NOMO-1 treated with dmso at 0.1 percent for 144 hours (cell line): ENCODE results near the gene QRFP.

Experiments used
- DNase-seq: peaks from one replicate; lab custom pipeline; 2025; ENCODE audit not compliant: unreplicated experiment; lab: John Stamatoyannopoulos, UW

QRFP gene

DNA sequence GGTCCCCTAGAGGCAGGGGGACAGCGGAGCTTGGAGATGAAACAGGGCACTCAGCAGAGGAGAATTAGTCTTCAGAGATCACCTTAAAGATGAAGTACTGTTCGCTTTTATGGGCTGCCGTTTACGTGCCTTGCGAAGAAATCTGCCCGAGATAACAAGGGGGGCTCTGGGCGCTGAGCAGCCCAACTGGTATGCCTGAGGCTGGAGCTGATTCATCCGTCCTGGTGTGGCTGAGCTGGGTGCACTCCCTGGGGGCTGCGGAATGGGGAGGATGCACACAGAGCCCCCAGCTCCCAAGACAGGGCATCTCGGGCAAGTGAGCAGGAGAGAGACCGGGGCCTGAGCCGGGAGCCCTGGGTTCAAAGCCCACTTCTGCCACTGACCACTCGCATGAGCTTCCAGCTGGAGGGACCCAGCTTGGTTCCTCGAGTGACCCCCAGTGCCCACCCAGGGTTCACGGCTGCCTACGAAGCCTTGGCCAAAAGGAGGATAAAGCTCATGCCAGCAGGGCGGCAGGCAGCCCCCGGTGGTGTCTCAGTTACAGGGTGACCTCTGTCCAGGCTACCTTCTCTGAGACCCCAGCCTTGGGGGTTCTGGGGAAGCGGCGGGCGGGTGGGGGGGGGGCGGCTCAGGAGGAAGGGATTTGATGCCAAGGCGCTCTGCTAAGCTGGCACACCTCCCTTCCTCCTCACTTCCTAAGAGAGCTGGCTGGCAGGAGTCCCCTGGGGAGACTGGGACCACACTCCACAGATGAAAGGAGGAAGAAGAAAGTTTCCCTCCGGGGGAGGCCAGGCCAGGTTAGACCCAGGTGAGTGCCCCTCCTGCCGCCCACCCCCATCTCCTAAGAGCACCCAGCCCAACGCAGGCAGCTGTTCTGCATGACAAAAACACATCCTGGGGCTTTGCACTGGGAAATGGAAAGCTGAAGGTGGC is 36.8 kb upstream of the QRFP start:
- DNase-seq, result no peak

DNA sequence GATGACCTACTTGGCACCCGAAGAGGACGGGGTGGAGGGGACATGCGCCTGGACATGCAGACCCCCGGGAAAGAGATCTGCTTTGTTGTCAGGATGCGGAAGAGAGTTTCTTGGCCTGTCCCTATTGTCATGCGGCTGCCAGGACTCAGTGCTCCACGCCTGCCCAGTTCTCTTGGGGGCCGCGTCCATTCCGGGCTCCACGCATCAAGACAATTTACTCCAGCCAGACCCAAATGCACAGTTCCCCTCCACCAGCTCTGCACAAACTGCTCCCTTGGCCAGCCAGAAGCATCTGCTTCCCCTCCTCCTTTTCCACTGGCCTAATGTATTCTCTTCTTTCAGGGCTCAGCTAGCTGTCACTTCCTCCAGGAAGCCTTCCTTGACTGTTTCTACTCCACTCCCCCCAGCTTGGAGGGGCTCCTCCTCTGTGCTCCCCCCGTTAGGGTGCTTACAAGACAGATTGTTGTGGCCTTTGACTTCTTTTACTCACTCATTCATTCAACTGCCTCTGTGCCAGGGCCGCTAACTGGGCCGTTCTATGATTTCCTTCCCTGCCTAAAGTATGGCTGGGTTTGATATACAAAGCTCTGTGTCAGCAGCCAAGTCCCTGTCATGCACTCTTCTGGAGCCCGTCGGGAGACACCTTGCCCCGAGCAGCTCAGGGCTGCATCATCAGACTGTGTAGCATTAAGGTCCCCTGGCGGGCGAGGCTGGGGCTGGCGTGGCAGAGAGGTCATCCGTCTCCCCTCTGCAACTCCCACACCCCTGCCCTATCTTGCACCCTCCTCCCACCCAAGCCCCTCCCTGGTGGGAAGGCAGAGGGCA is 35.9 kb upstream of the QRFP start:
- DNase-seq, result no peak

DNA sequence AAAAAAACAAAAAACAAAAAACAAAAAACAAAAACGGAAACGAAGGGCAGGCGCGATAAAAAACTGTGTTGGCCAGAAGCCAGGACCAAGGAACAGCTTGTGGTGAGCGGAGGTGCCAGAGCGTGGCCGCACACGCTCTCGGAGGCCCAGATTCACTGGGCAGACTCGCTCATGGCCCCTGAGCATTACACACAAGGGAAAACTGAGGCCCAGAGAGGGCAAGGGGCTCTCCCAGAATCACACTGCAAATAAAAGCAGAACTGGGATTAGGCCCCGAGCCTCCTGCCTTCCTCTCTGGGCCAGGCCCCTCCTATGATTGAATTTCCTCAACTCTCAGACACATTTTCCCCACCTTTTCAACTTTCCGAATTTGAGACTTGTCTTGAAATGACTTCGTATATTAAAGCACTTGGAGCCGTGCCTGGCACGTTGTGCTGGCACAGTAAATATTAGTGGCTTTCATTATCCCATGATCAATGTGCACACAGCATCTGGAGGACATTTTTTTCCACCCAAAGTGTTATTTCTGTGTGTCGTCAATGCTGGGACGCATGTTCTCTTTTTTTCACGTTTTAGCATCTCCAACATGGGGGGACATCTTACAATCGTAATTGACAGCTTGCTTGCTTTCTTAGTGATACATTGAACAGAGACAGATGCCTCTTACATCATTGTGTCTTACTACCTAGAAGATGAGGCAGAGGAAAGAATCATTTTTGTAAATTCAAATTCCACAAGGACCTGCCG is 35.1 kb upstream of the QRFP start:
- DNase-seq, result no peak

DNA sequence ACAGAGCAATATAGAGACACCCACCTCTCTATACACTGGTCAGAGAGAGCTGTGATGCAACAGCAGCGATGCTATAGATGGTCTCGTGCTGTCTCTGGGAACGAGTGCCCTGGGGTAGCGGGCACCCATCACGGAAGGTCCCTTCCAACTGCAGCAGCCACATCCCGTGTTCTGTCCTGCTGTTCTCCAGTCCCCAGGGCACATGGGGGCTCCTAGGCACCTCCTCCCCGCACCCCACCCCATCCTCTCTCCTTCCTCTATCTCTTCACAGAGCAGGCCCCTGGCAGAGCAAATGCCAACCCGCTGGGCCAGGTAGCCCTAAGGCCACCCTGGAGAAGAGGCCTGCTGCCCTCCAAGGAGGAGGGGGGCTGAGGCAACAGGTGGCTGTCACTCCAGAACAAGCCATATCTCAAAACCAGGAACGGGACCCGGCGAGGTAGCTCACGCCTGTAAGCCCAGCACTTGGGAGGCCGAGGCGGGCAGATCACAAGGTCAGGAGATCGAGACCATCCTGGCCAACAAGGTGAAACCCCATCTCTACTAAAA is 34.3 kb upstream of the QRFP start:
- DNase-seq, result no peak

DNA sequence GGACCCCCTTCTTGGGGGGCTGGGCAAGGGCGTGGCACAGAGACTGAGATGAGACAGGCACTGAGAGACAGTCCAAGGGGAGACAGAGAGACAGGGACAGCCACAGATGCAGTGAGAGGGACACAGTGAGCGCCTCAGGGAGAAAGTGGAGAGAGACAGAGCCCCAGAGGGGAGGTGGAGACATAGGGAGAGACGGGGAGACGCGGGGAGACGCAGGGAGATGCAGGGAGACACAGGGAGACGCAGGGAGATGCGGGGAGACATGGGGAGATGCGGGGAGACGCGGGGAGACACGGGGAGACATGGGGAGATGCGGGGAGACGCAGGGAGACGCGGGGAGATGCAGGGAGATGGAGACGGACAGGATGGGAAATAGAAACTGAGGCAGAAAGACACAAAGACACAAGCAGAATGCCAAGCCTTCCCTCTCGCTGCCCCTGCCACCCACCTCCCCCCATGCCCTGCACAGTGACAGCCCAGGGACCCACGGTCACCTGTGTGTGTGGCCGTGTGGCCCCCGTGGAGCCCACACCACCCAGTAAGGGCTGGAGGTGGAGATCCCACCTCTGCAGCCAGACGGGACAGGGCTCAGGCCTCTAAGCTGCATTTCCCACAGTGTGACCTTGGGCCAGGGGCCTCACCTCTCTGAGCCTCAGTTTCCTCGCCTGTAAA is 33.7 kb upstream of the QRFP start:
- DNase-seq, result no peak

DNA sequence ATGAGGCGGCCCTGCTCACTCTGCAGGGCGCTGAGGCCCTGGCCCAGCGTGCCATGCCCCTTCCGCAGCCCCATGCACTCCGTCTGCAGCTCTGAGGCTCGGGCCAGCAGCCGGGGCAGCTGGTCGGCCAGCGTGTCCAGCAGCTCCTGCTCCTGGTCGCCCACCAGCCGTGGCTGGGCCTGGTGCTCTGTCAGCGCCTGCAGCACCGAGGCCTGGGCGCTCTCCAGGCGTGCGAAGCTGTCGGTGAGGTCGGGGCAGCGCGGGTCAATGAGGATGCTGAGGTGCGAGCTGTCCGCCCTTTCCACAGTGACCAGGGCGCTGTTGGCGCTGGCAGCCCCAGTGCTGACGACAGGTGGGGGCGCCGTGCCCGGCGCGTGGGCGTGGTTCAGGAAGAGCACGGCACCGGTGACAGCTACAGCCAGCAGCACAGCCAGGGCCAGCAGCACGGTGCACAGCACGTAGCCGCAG is 33.0 kb upstream of the QRFP start:
- no peak for DNase-seq

DNA sequence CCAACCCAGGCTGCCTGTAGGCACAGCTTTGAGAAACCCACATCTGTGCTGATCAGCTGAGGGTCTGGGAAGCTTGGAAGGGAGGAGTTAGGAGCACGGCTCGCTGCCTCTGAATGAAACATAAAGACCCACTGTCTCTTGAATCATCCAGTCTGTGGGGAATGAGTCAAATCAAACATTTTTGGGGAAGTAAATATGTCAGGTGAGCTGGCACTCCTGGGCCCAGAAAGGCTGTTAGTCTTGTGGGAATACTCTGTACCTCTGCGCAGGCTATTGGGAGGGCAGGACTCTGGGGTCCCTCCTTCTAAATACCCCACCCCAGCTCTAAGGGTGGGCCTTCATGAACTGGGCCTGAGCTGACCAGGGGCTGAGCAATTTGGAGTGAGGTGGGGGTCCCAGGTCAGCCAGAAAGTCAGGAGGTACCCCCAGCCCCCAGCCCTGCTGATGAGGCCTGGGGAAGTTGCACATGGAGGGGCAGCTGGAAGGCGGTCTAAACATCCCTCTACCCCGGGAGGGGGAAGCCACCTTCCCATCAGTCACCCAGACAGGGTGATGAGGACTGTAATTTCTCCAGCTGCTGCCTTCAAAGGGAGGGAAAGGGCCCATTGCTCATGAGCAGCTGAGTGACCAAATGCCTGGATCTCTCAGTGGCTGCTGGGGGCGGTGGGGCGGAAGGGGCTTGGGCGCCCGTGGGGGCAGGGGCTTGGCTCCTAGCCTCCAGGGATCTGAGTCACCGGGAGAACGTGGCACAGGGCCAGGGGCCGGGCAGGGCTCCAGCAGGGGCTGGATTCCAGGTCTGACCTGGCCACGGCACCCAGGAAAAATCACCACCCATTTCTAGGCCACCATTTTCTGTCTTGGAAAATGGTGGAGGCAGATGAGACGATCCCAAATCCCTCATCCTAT is 31.6 kb upstream of the QRFP start:
- no peak for DNase-seq

DNA sequence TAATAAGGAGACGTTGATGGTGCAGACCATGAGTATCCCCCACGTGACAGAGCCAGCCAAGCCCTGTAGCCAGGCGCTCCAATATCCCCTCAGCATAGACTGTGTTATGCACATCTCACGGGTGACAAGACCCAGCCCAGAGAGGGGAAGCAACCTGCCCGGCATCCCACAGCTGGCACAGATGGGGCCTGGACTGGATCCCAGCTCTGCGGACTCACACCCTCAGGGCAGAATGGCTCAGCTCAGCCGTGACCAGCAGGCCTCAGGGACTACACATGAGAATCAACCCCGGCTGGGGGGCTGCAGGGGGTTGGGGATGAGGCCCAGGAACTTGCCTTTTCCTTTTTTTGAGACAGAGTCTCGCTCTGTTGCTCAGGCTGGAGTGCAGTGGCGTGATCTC is 30.7 kb upstream of the QRFP start:
- no peak for DNase-seq

DNA sequence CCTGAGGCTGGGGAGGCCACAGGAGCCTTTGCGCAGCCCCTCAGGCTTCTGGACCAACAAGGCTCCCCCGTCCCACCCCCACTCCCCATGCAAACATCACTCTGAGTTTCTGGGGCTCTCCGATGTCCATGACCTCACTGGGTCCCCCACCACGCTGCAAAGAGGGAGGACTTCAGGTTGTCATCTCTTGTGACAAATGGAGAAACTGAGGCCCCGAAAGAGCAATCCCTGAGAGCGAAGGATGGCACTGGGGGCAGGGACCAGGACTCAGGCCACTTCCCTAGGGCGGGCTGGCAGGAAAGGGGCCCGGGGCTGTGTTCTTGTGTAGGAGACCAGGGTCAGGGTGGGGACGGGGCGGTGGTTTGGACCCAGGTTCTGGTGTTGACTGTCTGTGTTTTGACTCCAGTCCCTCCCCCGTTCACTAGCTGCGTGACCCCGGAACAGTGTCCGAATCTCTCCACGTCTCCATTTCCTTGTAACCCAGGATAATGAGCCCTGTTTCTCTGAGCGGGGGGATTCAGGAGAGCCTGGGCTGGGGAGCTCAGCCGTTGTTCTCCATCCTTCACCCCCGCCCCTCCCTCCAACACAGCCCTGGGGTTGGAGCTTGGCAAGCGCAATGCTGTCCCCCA is 28.6 kb upstream of the QRFP start:
- DNase-seq, result no peak

DNA sequence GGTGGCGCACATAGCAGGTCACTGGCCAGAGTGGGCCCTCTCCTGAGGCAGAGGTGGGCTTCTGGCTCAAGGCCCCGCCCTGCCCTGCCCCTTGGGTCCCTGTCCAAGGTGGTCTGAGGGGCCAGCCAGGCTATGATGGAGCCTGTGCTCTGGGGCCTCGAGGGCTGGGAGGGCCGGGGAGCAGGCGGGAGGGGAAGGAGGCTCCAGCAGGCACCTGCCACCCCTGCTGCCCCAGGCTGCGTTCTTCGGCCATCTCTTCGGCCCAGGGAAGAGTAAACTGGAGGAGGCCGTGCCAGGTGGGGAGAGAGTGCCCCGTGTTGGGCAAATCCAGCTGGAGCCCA is 27.8 kb upstream of the QRFP start:
- no peak for DNase-seq

DNA sequence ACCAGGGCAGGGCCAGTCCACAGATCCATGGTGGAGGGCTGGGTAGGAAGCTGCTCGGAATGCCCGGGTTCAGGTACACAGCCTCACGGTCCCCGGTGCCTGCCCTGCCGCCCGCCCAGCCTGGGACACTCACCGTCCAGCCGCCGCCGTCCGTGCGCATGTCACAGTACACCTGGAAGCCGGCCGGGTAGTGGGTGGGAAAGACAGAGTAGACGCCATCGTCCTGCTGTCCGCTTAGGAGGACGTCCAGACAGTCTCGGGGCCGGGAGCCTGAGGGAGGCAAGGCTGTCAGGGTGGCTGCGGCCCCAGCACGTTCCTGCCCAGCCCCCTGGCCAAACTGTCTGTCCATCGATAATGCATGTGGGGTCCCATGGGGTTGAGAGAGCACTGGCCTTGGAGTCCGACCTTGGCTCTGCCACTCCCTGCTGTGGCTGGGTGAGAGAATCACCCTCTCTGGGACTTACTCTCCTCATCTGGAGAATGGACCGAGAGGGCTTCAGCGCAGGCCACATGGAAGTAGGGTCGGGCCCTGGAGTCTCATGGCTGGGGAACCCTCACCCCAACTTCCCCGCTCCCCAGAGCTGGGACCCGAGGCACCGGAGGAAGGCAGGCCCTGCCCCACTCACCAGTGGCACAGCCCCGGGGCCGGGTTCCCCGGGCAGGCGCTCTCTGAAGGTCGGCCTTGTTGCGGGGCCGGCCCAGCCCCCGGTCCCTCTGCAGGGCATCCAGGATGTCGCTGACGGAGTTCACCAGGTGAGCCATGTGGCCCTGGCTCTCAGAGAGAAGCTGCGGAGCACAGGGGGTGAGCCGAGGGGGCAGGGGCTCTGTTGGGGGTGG is 27.2 kb upstream of the QRFP start:
- no peak for DNase-seq

DNA sequence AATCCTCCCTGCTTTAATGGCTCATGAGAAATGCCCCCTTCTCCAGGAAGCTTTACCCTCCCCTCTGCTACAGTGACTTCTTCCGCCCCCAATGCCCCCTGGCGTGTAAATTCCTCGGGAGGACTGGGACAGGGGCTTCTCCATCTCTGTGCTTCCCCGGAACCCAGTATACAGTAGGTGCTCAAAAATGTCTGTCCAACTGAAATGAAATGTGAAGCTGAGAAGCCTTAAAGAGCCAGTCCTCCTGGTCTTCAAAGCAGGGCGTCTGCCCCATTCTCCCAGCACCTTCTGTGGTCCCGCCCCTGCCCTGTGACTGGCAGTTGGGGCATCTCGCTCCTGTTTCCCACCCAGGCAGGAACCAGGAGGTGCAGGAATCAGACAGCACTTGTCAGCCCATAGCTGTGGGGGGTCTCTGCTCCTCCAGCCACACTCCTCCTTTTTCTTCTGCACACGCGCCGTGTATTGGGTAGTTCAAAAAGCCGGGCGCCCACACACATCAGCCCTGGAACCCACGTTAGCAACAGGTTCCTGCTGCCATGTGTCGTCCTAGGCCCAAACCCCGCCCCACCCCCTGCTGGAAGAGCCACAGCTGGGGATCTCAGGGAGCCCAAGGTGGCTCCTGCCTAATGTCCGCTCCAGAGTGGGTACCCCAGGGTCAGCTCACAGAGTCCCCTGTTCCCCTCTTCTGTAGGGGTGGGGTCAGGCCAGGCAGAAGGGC is 26.4 kb upstream of the QRFP start:
- DNase-seq, result no peak

DNA sequence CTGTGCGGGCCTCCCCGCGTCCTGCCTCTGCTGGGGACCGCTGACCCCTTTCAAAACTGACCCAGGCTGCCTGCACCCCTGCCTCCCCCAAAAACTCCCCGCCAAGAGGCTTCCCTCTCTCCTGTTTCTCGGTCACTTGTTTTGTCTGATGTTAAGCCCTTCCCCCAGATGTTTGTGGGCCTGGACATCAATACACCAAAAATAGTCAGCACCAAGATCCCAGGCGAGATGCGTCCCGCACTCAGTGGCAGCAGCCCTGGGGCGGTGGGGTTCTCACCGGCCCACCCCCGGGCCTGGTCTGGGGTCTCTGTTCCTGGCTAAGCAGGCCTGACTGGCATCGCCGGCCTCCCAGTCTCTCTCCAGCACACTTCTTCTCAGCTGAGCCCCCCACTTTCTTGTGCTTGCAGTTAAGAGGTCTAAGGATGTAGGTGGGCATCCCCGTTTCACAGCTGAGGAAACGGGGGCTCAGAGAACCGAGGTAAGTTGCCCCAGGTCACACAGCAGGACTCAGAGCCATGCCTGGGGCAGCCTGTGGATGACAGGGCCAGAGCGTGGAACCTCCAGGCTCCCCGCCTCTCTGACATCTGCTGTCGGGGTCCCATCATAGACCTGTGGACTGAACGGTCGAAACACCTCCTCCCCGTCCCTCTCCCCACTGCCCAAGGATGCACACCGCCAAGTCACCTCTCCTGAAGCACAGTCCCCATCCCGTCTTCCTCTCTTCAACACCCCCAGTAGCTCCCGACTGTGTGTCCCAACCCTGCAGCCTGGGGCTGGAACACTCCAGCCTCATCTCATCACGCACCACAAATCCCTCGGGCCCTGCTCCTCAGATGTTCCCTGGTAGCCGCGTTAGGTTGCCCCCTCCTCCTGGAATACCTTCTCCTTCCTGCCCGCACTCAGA is 25.6 kb upstream of the QRFP start:
- no peak for DNase-seq

DNA sequence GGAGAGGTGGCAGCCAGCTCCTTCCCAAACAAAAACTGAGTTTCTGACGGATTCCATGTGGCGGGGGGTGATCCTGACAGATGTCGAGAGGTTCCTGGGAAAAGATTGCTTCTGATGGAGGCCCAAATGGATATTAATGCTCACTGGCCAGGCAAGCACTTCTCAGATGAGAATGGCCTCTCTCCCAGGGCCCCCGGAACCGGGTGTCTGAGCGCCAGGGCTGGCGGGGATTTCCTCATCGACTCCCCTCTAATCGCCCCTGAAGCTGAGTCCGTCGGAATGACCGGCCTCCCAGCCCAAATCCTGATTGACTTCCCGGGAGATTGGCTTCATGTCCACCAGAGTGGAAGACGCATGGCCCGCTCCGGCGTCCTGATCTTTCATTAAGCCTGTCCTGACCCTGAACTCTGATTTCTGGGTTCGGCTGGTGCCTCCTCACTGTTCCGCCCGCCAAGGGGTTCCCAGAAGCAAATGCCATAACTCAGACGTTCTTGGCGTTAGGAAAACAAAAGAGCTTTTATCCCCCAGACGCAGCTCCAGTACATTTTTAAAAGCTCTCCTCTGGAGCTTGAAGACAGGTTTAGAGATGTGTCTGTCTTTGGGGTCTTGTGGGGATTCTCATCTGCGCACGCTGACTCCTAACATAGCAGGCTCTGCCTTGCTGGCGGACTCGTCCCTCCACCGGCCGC is 24.8 kb upstream of the QRFP start:
- DNase-seq, result no peak

DNA sequence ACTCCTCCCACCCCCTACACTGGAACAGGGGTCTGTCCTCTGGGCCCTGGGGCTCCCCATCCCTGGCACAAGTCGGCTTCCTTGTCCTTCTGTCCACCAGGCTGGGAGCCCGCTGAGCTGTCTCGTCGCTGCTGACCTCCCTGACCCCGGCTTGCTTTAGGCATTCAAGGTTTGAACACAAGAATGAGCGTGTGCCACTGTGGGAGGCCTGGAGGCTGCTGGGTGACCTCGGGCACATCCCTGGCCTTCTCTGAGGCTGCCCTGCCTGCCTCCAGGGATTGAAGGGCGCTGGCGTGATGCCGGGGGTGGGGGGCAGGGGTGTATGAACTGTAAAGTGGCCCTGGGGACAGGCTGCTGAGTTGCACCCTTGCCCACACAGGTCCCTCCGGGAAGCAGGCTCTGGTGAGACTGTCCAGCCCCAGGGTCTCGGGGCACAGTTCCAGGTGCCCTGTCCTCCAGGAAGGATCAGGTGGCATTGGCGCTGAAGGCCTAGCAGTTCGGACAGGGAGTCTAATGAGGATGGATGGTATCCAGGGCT is 24.2 kb upstream of the QRFP start:
- DNase-seq, result no peak

DNA sequence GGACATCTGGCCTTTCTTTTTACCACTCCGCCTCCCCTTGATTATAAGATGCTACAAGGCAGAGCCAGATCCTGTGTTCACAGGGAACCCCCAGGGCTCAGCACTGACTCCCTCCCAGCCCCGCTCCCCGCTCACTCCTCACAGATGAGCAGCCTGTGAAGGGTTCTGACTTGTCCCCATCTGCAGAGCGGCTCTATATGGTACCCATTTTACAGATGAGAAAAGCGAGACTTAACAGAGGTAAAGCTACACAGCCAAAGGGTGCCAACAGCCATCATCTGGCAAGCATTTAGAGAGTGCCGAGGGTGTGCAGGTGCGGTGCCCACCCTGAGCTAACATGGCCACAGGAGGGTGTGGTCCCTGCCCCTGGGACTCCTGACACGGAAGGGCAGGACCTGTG is 23.6 kb upstream of the QRFP start:
- DNase-seq, result no peak
